ENCODE results near the gene ZNF462.

DNA sequence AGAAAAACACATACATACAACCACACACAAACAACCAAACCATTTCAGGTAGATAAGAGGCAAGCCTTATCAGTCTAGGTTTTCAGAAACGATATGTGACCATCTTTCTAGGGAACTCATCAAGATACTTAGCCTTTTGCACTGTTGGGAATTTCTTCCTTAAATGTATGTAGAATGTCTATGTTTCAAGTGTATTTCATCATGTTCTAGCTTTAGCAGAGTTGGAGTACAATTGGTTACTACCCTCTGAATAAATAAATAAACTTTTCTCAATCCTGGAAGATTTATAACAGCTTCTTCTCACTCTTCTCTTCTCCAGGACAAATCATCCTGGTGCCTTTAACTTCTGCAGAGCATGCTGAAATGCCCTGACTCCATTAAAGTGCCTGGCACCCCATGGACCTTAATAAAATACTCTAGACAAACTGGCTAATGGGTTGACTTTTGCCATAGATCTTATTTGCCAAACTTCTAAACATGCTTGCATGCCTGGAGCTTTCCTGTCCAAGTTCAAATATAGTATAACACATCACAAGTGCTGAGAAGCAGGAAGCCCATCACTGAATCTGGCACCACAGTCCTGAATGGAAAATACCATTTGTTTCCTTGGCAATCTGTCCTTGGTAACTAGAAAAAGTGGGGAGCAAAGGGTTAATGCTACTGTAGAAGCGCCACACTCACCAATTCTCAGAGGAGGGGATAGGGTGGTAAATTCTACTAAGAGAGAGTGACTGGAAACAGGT, 33.1 kb upstream of the ZNF462 start:
- TF ChIP-seq CHD1 (IDR thresholded peaks at IDR 0.05; ENCODE audit: low read depth, low read length) (no peak), CTCF (conservative IDR thresholded peaks at IDR 0.05; ENCODE audit: low read depth, low read length) (no peak), SMC3 (IDR thresholded peaks at IDR 0.05; ENCODE audit: low read depth, low read length) (no peak), POLR2A (IDR thresholded peaks at IDR 0.05; ENCODE audit: low read depth, low read length) (no peak), RCOR1 (IDR thresholded peaks at IDR 0.05; ENCODE audit: insufficient replicate concordance, low read length) (no peak)
